Erythroblast (primary cell): Measurements from ENCODE around the gene PPIG.

Experiments
- GATA1 ChIP-seq: IDR thresholded peaks from 2 replicates; pipeline ENCODE4 v1.6.1; 2011; ENCODE audit warnings: low read depth, mild to moderate bottlenecking, control low read depth, low read length, moderate library complexity
- POLR2A ChIP-seq: IDR thresholded peaks from 2 replicates; pipeline ENCODE4 v1.6.1; 2011; ENCODE audit warnings: mild to moderate bottlenecking, low read length

- TF ChIP-seq POLR2A (no peak), GATA1 (no peak)
Observed at GRCh38 chr2:169619946-169620345, 35.8 kb downstream of the PPIG start.
